Measurements from ENCODE around the gene ACSL1. TPM values are rescaled to one million over a fixed set of nuclear protein-coding genes. Genes with fewer than 3 reads are reported as not detected.

Gene ACSL1
- total RNA-seq, 1 experiment from 2014 or later: 20.0 TPM

DNA sequence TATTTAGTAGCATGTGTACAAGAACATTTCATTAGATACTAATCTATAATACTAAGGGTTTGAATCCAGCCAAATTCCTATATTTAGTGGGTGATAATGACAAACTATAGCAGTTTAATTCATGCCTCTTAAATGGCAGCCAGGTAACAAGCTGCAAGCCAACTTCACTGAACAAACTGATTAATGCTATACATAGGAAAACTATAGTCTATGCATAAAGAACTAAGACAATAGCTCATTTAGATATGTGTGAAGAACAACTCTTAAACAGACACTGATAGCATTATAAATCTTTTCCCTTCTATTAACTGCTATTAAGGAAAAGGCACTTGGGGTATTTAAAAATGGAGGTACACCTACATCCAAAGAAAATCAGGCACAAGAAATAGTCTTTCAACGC is 19.1 kb downstream of the ACSL1 start:
- DNase-seq: no peak
- Histone ChIP-seq H3K9me3 (ENCODE audit: low read length) (no peaks in the 10 kb centered on the region), H3K79me2 (ENCODE audit: low read length) (peaks cover 43% of the 10 kb centered on the region), H3K9me2 (replicated peaks; ENCODE audit: low read length) (no peaks in the 10 kb centered on the region), H4K20me1 (ENCODE audit: low read length) (no peaks in the 10 kb centered on the region), H3K36me3 (ENCODE audit: low read depth, low read length) (no peaks in the 10 kb centered on the region), H2AFZ (ENCODE audit: low read length) (no peak overlapping the region), H3K9ac (ENCODE audit: low read length) (no peak overlapping the region), H3K4me1 (ENCODE audit: insufficient read depth, low read length) (peaks cover 47% of the 10 kb centered on the region), H3K27me3 (ENCODE audit: low read length) (no peaks in the 10 kb centered on the region), H3F3A (ENCODE audit: low read length, unreplicated experiment) (no peaks in the 10 kb centered on the region), H3K4me3 (ENCODE audit: low read length) (no peak overlapping the region), H3K27ac (ENCODE audit: low read length) (no peak overlapping the region), H3K4me2 (ENCODE audit: low read length) (no peak overlapping the region)
- TF ChIP-seq EZH2phosphoT487 (IDR thresholded peaks at IDR 0.05; ENCODE audit: borderline replicate concordance, low read length) (no peak), EZH2 (IDR thresholded peaks at IDR 0.05; ENCODE audit: low read length, unreplicated experiment) (no peak), CTCF (conservative IDR thresholded peaks at IDR 0.05; ENCODE audit: low read depth, low read length) (no peak)
- ChIA-PET POLR2A (ENCODE audit: unreplicated experiment) (no interaction called here), CTCF (no interaction called here)
- intact Hi-C loops (cut with micrococcal nuclease): no loop called here
- BruUV-seq (replicated peaks): no TSS peak
- no peak for ATAC-seq

DNA sequence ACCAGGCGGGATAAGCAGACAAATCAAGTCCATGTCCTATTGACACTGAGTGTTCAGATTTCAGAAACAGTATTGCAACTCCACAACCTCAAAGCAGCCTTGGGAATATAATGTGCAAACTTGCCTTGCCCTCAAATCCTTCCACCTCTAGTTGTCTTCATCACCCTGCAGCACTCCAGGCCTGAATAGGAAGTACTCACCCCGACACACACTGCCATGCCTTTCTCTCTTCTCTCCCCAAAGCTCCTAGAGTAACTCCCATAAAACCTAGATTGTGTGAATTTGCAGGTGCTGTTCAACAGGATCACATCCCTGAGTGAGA is 19.6 kb downstream of the ACSL1 start:
- Histone ChIP-seq H3K27ac (ENCODE audit: low read length) (peak overlapping the region; percentile 48), H3K36me3 (ENCODE audit: low read depth, low read length) (no peaks in the 10 kb centered on the region), H3K9ac (ENCODE audit: low read length) (no peak overlapping the region), H3K27me3 (ENCODE audit: low read length) (no peaks in the 10 kb centered on the region), H3K4me1 (ENCODE audit: insufficient read depth, low read length) (peaks cover 52% of the 10 kb centered on the region), H3K79me2 (ENCODE audit: low read length) (peaks cover 40% of the 10 kb centered on the region), H3K4me3 (ENCODE audit: low read length) (no peak overlapping the region), H3F3A (ENCODE audit: low read length, unreplicated experiment) (no peaks in the 10 kb centered on the region), H3K9me3 (ENCODE audit: low read length) (no peaks in the 10 kb centered on the region), H3K9me2 (replicated peaks; ENCODE audit: low read length) (no peaks in the 10 kb centered on the region), H3K4me2 (ENCODE audit: low read length) (peak overlapping the region; percentile 19; the same call in 1 of the 2 replicates), H2AFZ (ENCODE audit: low read length) (no peak overlapping the region), H4K20me1 (ENCODE audit: low read length) (no peaks in the 10 kb centered on the region)
- BruUV-seq (replicated peaks): no TSS peak
- ChIA-PET CTCF (no interaction called here), POLR2A (ENCODE audit: unreplicated experiment) (interaction anchor here (0.6 kb wide), 1 partner anchor 314 kb away, joined by 4 read pairs; no protein-coding TSS in a partner anchor)
- no peak for TF ChIP-seq EZH2 (IDR thresholded peaks at IDR 0.05; ENCODE audit: low read length, unreplicated experiment)
- no peak for TF ChIP-seq EZH2phosphoT487 (IDR thresholded peaks at IDR 0.05; ENCODE audit: borderline replicate concordance, low read length)
- TF ChIP-seq CTCF (conservative IDR thresholded peaks at IDR 0.05; ENCODE audit: low read depth, low read length): no peak
- ATAC-seq (no peak), DNase-seq (no peak)
- intact Hi-C loops (cut with micrococcal nuclease): no loop called here

GRCh38 chr4:184805462-184806228 is 20.1 kb downstream of the ACSL1 start:
- no peaks in the 10 kb centered on the region for H3K27me3 ChIP-seq (ENCODE audit: low read length)
- no peaks in the 10 kb centered on the region for H4K20me1 ChIP-seq (ENCODE audit: low read length)
- TF ChIP-seq CTCF (conservative IDR thresholded peaks at IDR 0.05; ENCODE audit: low read depth, low read length): no peak
- no peak for TF ChIP-seq EZH2phosphoT487 (IDR thresholded peaks at IDR 0.05; ENCODE audit: borderline replicate concordance, low read length)
- no peak for TF ChIP-seq EZH2 (IDR thresholded peaks at IDR 0.05; ENCODE audit: low read length, unreplicated experiment)
- no peaks in the 10 kb centered on the region for H3K9me3 ChIP-seq (ENCODE audit: low read length)
- ATAC-seq: 0 out of 2 replicates have a peak, but pooled peaks have one; percentile 10
- H3K9me2 ChIP-seq (replicated peaks; ENCODE audit: low read length): no peaks in the 10 kb centered on the region
- ChIA-PET POLR2A (ENCODE audit: unreplicated experiment) (interaction anchor here (0.6 kb wide), 1 partner anchor 315 kb away, joined by 4 read pairs; no protein-coding TSS in a partner anchor), CTCF (no interaction called here)
- BruUV-seq (replicated peaks): no TSS peak
- intact Hi-C loops (cut with micrococcal nuclease): no loop called here
- H3K36me3 ChIP-seq (ENCODE audit: low read depth, low read length): no peaks in the 10 kb centered on the region
- peak overlapping the region; percentile 48 for H3K27ac ChIP-seq (ENCODE audit: low read length)
- H2AFZ ChIP-seq (ENCODE audit: low read length): no peak overlapping the region
- peak; percentile 15 for DNase-seq
- peak overlapping the region; percentile 19; the same call in 1 of the 2 replicates for H3K4me2 ChIP-seq (ENCODE audit: low read length)
- no peak overlapping the region for H3K4me3 ChIP-seq (ENCODE audit: low read length)
- H3K9ac ChIP-seq (ENCODE audit: low read length): no peak overlapping the region
- H3K4me1 ChIP-seq (ENCODE audit: insufficient read depth, low read length): peaks cover 53% of the 10 kb centered on the region
- H3K79me2 ChIP-seq (ENCODE audit: low read length): peaks cover 37% of the 10 kb centered on the region
- no peaks in the 10 kb centered on the region for H3F3A ChIP-seq (ENCODE audit: low read length, unreplicated experiment)
